Dendritic cell treated with granulocyte-macrophage colony-stimulating factor and Interleukin-4, amounts not matched to agents 40 ng/mL and 50 ng/mL, for 4 days (primary cell): ENCODE data around the gene IL36G.

ENCODE experiments used
- H3K27ac Mint-ChIP-seq: one replicate; pipeline ENCODE4 v1.8.0; 2022; ENCODE audit warnings: mild to moderate bottlenecking, mixed read lengths
- H3K27me3 Mint-ChIP-seq: one replicate; pipeline ENCODE4 v1.8.0; 2022; ENCODE audit warnings: mild to moderate bottlenecking, mixed read lengths
- H3K36me3 Mint-ChIP-seq: one replicate; pipeline ENCODE4 v1.8.0; 2022; ENCODE audit warnings: low read depth, mixed read lengths
- H3K4me1 Mint-ChIP-seq: one replicate; pipeline ENCODE4 v1.8.0; 2022; ENCODE audit warnings: low read depth, mixed read lengths
- H3K4me3 Mint-ChIP-seq: one replicate; pipeline ENCODE4 v1.8.0; 2022; ENCODE audit warnings: mild to moderate bottlenecking, moderate library complexity, mixed read lengths
- H3K9me3 Mint-ChIP-seq: one replicate; pipeline ENCODE4 v1.8.0; 2022; ENCODE audit warnings: mixed read lengths
- intact Hi-C: fragments of 100-400 bp; cut with micrococcal nuclease; formaldehyde crosslinking; loops from one replicate; pipeline ENCODE4 v1.15.0; 2022

Gene IL36G

DNA sequence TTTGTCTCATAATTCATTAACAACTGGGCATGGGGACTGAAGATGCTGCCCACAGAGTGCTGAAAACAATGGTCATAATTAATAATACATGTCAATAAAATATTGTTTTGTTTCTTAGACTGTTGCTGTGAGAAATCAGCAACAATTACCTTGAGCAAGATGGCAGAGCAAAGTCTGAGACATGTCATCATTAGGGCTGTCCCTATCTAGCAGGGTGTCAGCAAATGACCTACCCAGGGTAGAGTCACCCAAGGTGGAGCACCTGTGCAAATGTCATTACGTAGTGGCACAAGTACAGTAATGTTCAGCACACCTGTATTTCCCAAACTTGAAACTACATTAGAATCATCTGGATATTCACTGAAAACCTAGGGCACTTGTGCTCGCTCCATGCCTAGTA lies 16.8 kb downstream of the IL36G start:
- Mint-ChIP-seq H3K9me3 (peaks cover 49% of the 10 kb centered on the region), H3K4me1 (no peaks in the 10 kb centered on the region), H3K27ac (no peak overlapping the region), H3K27me3 (peaks cover 11% of the 10 kb centered on the region), H3K36me3 (no peaks in the 10 kb centered on the region), H3K4me3 (no peak overlapping the region)
- intact Hi-C loops = no loop called here

DNA sequence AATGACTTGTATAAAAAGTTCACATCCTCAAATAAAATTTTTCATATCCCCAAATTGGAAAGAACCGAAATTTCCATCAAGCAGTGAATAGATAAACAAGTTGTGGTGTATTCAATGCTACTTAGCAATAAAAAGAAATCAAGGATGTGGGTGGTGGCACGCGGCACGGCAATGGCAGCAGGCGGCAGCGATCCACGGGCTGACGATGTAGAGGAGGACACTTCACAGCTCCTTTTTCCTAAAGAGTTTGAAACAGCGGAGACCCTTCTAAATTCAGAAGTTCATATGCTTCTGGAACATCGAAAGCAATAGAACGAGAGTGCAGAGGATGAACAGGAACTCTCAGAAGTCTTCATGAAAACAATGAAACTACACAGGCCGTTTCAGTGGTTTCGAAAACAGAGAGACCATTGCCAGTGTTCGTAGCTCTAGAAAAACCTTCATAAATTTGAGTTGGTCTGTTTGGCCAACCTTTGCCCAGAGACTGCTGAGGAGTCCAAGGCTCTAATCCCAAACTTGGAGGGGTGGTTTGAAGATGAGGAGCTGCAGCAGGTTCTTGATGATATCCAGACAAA lies 17.6 kb downstream of the IL36G start:
- Mint-ChIP-seq H3K27me3 (peaks cover 8% of the 10 kb centered on the region), H3K9me3 (peaks cover 52% of the 10 kb centered on the region), H3K4me1 (no peaks in the 10 kb centered on the region), H3K36me3 (no peaks in the 10 kb centered on the region), H3K27ac (no peak overlapping the region), H3K4me3 (no peak overlapping the region)
- intact Hi-C loops = no loop called here

DNA sequence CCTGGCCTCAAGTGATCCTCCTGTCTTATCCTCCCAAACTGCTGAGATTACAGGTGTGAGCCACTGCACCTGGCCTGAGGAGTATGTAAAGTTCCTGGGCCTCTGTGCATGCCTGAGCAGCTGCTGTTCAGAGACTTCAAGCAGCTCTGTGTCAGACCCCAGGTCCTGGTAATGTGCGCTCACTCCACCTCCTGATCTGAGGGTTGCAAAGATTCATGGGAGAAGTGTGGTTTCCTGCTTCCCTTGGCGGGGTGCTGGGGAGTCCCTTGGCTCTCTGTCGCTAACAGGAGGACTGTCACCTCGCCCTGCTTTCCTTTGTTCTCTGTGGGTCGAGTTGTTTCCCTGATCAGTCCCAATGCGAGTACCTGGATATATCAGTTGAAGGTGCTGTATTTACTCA lies 18.8 kb downstream of the IL36G start:
- Mint-ChIP-seq H3K36me3 (no peaks in the 10 kb centered on the region), H3K9me3 (peaks cover 57% of the 10 kb centered on the region), H3K27ac (no peak overlapping the region), H3K27me3 (peaks cover 7% of the 10 kb centered on the region), H3K4me1 (no peaks in the 10 kb centered on the region), H3K4me3 (no peak overlapping the region)
- intact Hi-C loops = no loop called here

DNA sequence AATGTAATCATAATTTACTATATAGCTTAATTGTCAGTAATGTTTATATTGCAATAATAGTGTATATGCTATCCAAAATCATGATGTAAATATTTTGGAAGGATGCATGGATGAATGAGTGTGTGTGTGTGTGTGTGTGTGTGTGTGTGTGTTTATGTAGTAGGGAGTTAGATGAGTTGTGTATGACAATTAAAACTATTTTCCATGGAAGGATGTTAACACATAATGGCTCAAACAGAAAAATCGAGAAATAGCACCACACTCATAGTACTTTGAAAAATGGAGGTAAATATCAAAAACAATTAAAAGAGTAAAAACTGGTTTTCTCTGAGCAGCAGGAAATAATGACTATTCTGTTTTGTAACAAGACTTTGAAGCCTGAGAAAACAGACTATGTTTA lies 19.3 kb downstream of the IL36G start:
- Mint-ChIP-seq H3K36me3 (no peaks in the 10 kb centered on the region), H3K4me3 (no peak overlapping the region), H3K27me3 (peaks cover 5% of the 10 kb centered on the region), H3K27ac (no peak overlapping the region), H3K4me1 (no peaks in the 10 kb centered on the region), H3K9me3 (peaks cover 55% of the 10 kb centered on the region)
- intact Hi-C loops = no loop called here

DNA sequence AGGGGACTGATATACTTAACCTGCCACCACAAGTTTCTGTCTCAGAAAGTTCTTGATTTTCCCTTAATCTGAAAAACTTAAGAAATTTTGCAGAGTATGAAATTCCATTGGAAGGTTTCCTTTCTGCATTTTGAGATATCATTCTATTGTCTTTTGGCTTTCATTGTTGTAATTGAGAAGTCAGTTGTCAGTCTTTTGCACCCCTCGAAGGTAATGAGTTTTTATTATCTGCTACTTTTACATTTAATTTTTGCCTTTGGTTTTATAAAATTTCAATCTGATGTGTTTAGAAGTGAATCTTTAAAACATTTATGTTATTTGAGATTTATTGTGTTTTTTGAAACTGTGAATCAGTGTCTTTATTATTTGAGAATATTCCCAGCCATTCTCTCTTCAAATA lies 22.6 kb downstream of the IL36G start:
- intact Hi-C loops = no loop called here
- H3K36me3 Mint-ChIP-seq = no peaks in the 10 kb centered on the region
- no peak overlapping the region for H3K27ac Mint-ChIP-seq
- H3K9me3 Mint-ChIP-seq = peaks cover 39% of the 10 kb centered on the region
- H3K4me1 Mint-ChIP-seq = no peaks in the 10 kb centered on the region
- no peak overlapping the region for H3K4me3 Mint-ChIP-seq
- no peaks in the 10 kb centered on the region for H3K27me3 Mint-ChIP-seq

DNA sequence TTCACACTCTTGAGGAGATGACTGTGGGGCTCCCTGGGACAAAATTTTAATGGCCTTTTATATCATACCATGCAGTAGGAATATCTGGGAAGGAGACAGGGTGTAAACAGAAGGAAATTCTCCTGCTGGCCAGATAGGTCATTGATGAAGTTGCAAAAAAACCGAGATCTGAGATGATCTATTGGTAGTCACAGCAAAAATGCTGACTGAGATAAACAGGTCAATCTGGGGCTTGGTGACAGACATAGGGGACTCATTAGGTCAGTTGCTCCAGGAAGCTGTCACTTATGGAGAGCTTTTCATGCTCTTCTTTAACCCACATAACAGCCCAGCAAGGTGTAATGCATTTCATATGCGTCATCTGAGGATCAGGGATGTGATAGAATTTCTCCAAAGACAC lies 24.9 kb downstream of the IL36G start:
- H3K9me3 Mint-ChIP-seq = peaks cover 39% of the 10 kb centered on the region
- no peak overlapping the region for H3K27ac Mint-ChIP-seq
- peaks cover 2% of the 10 kb centered on the region for H3K27me3 Mint-ChIP-seq
- intact Hi-C loops = no loop called here
- H3K36me3 Mint-ChIP-seq = no peaks in the 10 kb centered on the region
- no peak overlapping the region for H3K4me3 Mint-ChIP-seq
- H3K4me1 Mint-ChIP-seq = no peaks in the 10 kb centered on the region

DNA sequence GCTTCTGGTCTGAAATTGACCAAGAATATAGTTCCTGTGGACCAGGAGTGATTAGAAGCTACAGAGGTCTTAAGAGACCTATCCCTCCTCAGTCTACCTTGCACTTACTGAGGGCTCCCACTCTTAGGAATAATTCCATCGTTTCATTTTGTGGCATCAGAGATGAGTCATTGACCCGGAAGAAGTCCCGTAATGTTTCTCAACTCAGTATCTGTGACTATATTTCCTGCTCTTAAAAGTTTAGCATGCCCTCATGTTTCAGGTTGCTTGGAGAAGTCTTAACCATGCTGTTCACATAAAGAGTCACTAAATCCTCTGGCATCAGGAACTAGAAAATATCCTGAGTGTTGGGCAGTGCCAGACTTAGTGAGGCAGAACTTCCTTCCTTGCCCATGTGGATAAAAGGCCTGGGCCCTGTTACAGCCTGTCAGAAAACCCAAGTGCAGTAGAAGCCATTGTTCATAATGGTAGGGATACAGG lies 27.3 kb downstream of the IL36G start, which contains the start of gene IL36A:
IL36A (plus strand) TSS at position 430 of the 480 bp plus-strand sequence. CDS start 413 bp downstream, outside the sequence.
- H3K4me3 Mint-ChIP-seq = no peak within 1 kb of the TSS
- H3K4me1 Mint-ChIP-seq = no peaks in the 10 kb centered on the region
- no peak within 1 kb of the TSS for H3K27ac Mint-ChIP-seq
- peaks cover 19% of the 10 kb centered on the region for H3K9me3 Mint-ChIP-seq
- no peaks in the 10 kb centered on the region for H3K36me3 Mint-ChIP-seq
- H3K27me3 Mint-ChIP-seq = peaks cover 4% of the 10 kb centered on the region
- intact Hi-C loops = no loop called here

DNA sequence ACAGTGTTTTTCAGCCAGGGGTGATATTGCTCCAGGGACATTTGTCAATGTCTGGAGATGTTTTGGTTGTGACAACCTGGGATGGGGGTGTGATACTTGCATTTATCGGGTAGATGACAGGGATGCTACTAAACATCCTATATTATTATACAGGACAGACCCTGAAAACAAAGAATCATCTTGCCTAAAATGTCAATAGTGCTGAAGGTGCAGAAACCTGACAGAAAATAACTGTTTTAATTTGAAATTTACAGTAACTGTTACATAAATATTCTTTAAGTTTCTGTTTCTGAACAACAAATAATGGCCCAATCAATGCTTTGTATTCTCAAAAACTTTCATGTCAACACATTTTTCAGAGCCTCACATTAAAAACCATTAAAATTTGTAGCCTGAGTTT lies 29.4 kb downstream of the IL36G start:
- Mint-ChIP-seq H3K27me3 (peaks cover 10% of the 10 kb centered on the region), H3K4me3 (no peak overlapping the region), H3K27ac (no peak overlapping the region), H3K9me3 (no peaks in the 10 kb centered on the region), H3K36me3 (no peaks in the 10 kb centered on the region), H3K4me1 (no peaks in the 10 kb centered on the region)
- intact Hi-C loops = no loop called here

DNA sequence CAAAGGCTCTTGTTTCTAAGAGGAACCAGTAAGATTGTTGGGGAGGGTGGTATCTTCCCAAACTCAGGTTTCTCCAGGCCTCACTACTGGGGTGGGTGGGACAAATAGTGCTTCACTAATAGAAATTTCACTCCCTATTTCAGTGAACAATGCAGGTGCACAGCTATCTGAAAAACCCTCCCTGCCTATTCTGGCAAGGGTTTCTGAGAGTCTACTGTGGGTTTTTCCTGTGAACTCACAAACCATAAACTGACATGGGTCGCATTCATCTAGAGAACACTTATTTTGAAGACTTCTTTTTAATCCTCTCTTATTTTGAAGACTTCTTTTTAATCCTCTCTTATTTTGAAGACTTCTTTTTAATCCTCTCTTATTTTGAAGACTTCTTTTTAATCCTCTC lies 31.8 kb downstream of the IL36G start:
- intact Hi-C loops = no loop called here
- Mint-ChIP-seq H3K9me3 (no peaks in the 10 kb centered on the region), H3K4me1 (no peaks in the 10 kb centered on the region), H3K27me3 (peaks cover 12% of the 10 kb centered on the region), H3K4me3 (no peak overlapping the region), H3K36me3 (no peaks in the 10 kb centered on the region), H3K27ac (no peak overlapping the region)

DNA sequence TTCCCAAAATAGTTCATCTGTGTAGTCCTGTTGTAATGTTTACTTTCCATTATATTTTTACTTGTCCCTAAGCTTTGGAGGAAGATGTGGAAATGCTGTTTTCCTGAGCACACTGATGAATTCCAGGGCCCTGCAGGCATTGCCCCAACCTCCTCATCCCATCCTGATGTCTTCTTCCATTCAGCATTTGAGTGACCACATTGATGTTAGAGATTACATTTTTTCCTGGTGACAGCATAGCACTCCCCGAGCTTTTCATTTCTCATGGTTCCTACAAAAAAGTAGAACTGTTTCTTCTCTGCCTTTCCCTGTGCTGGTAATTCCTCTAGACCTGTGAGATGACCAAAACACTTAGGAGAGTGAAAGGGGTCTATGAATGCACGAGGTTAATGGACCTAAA lies 32.3 kb downstream of the IL36G start:
- Mint-ChIP-seq H3K36me3 (no peaks in the 10 kb centered on the region), H3K27ac (no peak overlapping the region), H3K27me3 (peaks cover 15% of the 10 kb centered on the region), H3K9me3 (no peaks in the 10 kb centered on the region), H3K4me3 (no peak overlapping the region), H3K4me1 (no peaks in the 10 kb centered on the region)
- intact Hi-C loops = no loop called here

DNA sequence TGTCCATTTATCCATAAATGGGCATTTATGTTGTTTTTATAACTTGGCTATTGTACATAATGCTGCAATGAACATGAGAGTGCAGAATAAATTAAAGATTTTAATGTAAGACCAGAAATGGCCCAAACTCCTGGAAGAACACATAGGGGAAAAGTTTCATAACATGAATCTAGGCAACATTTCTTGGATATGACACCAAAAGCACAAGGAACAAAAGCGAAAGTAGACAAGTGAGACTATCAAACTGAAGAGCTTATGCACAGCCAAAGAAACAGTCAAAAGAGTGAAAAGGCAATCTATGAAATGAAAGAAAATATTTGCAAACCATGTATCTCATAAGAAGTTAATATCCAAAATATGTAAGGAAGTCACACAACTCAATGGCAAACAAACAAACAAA lies 33.3 kb downstream of the IL36G start:
- intact Hi-C loops = no loop called here
- Mint-ChIP-seq H3K36me3 (no peaks in the 10 kb centered on the region), H3K27me3 (peaks cover 13% of the 10 kb centered on the region), H3K27ac (no peak overlapping the region), H3K4me1 (no peaks in the 10 kb centered on the region), H3K9me3 (no peaks in the 10 kb centered on the region), H3K4me3 (no peak overlapping the region)

DNA sequence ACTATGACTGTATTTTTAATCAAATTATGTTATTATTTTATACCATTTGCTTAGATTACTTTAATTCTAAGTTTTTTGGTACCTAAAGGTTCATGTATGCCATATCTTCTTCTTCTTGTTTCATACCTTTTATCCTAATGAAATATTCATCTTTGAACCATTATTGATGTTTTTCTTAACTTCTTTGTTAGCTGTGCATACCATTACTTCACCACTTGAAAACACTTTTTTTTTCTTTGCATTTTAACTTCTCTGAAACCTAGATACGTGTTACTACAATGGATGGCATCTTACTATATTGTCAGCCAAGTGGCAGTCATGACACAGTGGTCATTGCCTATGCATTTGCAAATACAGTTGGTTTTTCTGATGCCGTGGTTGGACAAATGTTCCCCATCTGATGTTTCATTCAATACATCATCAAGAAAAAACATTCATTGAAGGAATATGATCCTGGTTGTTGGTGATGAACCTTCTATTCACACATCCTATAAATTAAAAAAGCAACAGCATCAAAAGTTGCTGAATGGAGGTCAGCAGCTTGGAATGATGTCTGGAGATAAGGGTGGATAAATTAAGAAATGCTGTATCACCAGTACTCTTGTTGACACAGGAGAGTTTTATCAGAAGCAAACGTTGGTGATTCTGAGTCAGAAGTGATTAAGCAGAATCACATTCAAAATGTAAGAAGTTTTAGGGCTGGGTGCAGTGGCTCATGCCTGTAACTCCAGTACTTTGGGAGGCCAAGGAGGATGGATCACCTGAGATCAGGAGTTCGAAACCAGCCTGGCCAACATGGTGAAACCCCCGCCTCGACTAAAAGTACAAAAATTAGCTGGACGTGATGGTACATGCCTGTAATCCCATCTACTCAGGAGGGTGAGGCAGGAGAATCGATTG lies 34.9 kb downstream of the IL36G start:
- Mint-ChIP-seq H3K27me3 (peaks cover 13% of the 10 kb centered on the region), H3K9me3 (no peaks in the 10 kb centered on the region), H3K27ac (no peak overlapping the region), H3K36me3 (no peaks in the 10 kb centered on the region), H3K4me3 (no peak overlapping the region), H3K4me1 (no peaks in the 10 kb centered on the region)
- intact Hi-C loops = no loop called here

DNA sequence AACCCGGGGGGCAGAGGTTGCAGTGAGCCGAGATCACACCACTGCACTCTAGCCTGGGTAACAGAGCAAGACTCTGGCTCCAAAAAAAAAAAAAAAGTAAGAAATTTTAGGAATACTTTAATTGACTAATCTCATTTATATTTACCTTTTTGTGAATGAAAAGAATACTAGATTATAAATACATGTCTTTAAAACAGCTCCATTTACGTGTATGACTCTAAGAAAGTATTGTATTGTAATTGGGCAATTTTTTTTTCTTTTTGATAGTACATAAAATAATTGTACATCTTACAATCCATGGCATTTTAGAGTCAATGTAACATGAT lies 35.5 kb downstream of the IL36G start:
- Mint-ChIP-seq H3K4me3 (no peak overlapping the region), H3K4me1 (no peaks in the 10 kb centered on the region), H3K36me3 (no peaks in the 10 kb centered on the region), H3K27me3 (peaks cover 13% of the 10 kb centered on the region), H3K27ac (no peak overlapping the region), H3K9me3 (no peaks in the 10 kb centered on the region)
- intact Hi-C loops = no loop called here

DNA sequence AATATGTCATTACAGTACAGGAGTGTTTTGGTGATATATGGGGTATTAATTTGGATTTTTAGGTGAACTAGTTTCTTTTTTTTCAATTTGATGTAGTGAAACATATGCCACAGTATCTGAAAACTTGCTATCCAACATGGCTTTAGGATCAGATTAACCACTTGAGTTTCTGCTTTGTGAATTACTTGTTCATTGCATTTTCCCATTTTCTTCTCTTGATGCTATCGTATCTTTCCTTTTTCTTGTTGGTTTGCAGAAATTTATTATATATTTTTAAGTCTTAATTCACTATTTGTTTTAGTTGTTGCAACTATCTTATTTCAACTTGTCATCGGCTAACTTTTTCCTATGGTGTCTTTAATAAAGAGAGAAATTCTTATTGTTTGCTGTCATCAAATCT lies 36.3 kb downstream of the IL36G start:
- no peaks in the 10 kb centered on the region for H3K36me3 Mint-ChIP-seq
- peaks cover 16% of the 10 kb centered on the region for H3K27me3 Mint-ChIP-seq
- no peak overlapping the region for H3K4me3 Mint-ChIP-seq
- no peaks in the 10 kb centered on the region for H3K4me1 Mint-ChIP-seq
- intact Hi-C loops = no loop called here
- H3K27ac Mint-ChIP-seq = no peak overlapping the region
- H3K9me3 Mint-ChIP-seq = no peaks in the 10 kb centered on the region

DNA sequence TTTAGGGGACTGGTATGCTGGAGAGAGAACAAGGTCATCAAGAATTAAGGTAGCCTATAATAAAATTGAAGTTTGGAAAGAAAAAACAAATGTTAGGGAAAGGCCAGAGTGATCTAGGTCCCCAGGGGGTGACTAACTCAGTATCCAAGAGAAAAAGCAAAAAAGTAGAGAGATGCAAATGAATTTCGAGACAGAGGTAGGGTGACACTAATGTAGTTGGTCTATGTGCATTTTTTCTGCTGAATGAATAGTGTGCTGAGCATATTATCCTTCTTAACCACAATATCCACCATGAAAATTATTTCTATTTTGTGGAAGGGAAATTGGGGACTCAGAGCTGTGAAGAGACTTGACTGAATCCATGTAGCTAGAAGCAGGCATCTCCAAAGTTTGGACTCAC lies 37.2 kb downstream of the IL36G start:
- Mint-ChIP-seq H3K36me3 (no peaks in the 10 kb centered on the region), H3K4me1 (no peaks in the 10 kb centered on the region), H3K4me3 (no peak overlapping the region), H3K27ac (no peak overlapping the region), H3K27me3 (peaks cover 14% of the 10 kb centered on the region), H3K9me3 (no peaks in the 10 kb centered on the region)
- intact Hi-C loops = no loop called here
